PC-3 (cell line): ENCODE results near the gene MTCL1.

Source experiments
- EZH2 ChIP-seq: fragments of 300-600 bp; sonication (generic); IDR thresholded peaks from one replicate; pipeline ENCODE4 v1.6.1; 2017; ENCODE audit warnings: antibody characterized with exemption, mild to moderate bottlenecking, low read length; ENCODE audit not compliant: unreplicated experiment
- TF ChIP-seq, protein P1 (sequence below): fragments of 300-600 bp; sonication (generic); conservative IDR thresholded peaks from 2 replicates; pipeline ENCODE4 v1.5.1; 2017; ENCODE audit warnings: antibody characterized with exemption, low read depth, mild to moderate bottlenecking, low read length

DNA sequence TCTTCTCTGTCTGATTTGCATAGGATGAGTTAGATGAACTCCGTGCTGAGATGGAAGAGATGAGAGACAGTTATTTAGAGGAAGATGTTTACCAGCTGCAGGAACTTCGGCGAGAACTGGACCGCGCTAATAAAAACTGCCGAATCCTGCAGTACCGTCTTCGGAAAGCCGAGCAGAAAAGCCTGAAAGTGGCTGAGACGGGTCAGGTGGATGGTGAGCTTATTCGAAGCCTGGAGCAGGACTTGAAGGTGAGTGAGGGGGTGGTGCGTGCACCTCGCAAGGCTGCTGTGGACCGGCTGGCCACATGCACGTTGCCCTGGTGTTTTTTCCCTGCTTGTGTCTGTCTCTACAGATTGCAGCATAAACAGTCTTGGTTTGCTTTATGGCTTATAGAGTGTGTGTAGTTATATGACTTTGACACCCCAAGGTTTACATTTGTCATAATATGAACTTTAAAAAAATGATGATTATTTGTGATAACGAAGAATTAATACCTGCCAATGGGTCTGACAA lies 13.1 kb downstream of the MTCL1 start:
- TF ChIP-seq, protein P1, sequence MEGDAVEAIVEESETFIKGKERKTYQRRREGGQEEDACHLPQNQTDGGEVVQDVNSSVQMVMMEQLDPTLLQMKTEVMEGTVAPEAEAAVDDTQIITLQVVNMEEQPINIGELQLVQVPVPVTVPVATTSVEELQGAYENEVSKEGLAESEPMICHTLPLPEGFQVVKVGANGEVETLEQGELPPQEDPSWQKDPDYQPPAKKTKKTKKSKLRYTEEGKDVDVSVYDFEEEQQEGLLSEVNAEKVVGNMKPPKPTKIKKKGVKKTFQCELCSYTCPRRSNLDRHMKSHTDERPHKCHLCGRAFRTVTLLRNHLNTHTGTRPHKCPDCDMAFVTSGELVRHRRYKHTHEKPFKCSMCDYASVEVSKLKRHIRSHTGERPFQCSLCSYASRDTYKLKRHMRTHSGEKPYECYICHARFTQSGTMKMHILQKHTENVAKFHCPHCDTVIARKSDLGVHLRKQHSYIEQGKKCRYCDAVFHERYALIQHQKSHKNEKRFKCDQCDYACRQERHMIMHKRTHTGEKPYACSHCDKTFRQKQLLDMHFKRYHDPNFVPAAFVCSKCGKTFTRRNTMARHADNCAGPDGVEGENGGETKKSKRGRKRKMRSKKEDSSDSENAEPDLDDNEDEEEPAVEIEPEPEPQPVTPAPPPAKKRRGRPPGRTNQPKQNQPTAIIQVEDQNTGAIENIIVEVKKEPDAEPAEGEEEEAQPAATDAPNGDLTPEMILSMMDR: no peak
- no peak for TF ChIP-seq EZH2
